Right lobe of liver (tissue), 6 donors: ENCODE results near the gene SRMS. TPM values are rescaled to one million over a fixed set of nuclear protein-coding genes. Genes with fewer than 3 reads are reported as not detected.

ENCODE experiments used
- ATAC-seq, 4 donors: fragments of 200-7000 bp; cut with Tn5 transposase; one replicate each; pipeline ENCODE4 v1.9.1; 2020; ENCODE audit warnings: mild to moderate bottlenecking in 4 of 4, moderate library complexity in 4 of 4
- DNase-seq, 3 donors: peaks; one replicate each; pipeline ENCODE4 v3.0.0-alpha.2; 2020
- H3K27ac ChIP-seq, 3 donors: fragments of 200-600 bp; one replicate each; pipeline ENCODE4 v1.8.0; 2022
- H3K27me3 ChIP-seq, 2 donors: fragments of 200-600 bp; one replicate each; pipeline ENCODE4 v1.8.0; 2022
- H3K36me3 ChIP-seq, 4 donors: fragments of 200-600 bp; sonication (generic) in 1 of 4; one replicate each; pipeline versions ENCODE4 v1.5.1 to v1.8.0; 2017 to 2022; ENCODE audit warnings: control low read depth in 1 of 4
- H3K4me1 ChIP-seq, 4 donors: fragments of 200-600 bp; sonication (generic) in 1 of 4; one replicate each; pipeline versions ENCODE4 v1.5.1 to v1.8.0; 2017 to 2022; ENCODE audit warnings: control low read depth in 1 of 4
- H3K4me3 ChIP-seq, 3 donors: fragments of 200-600 bp; one replicate each; pipeline ENCODE4 v1.8.0; 2022
- H3K9me3 ChIP-seq, 4 donors: fragments of 200-600 bp; sonication (generic) in 1 of 4; one replicate each; pipeline versions ENCODE4 v1.5.1 to v1.8.0; 2017 to 2022; ENCODE audit warnings: control low read depth in 1 of 4
- CTCF ChIP-seq, 4 donors: fragments of 200-600 bp in 3 of 4; fragments of 450-650 bp in 1 of 4; IDR thresholded peaks; one replicate each; pipeline versions ENCODE4 v1.5.1 to v1.8.0; 2016 to 2022; ENCODE audit warnings: antibody characterized with exemption in 4 of 4, mild to moderate bottlenecking in 2 of 4
- POLR2A ChIP-seq: fragments of 450-650 bp; IDR thresholded peaks from one replicate; pipeline ENCODE4 v1.6.1; 2017; ENCODE audit warnings: antibody characterized with exemption, mild to moderate bottlenecking
- WGBS: methylation state at CpG from one replicate; pipeline ENCODE4 v1.1.6; 2018; ENCODE audit warnings: low coverage, low lambda C conversion rate; ENCODE audit not compliant: insufficient coverage; ENCODE audit errors: missing lambda C conversion rate; 5-methylcytosine and 5-hydroxymethylcytosine counted together
- intact Hi-C, 2 donors: fragments of 100-400 bp; cut with DNase I; formaldehyde crosslinking; loops; one replicate each; pipeline versions ENCODE4 v1.11.2 to v1.14.1; 2022
- total RNA-seq, 6 experiments: library from RNA; depleted of rRNA in 2 of 6; stranded (reverse); fragments of >200 nt in 2 of 6; fragmentation: NEBNext Ultra II Directional in 3 of 6; extraction: Animal tissue kit (Norgen Biotek cat#: 25700) in 3 of 6; gene quantifications; one replicate each; pipeline versions ENCODE4 v1.1.0 to v1.2.4, GENCODE V29; 2016 to 2023
- donor health status: DM: no; HTN: yes; CAD: no.
- donor health status: DM: no; HTN: no; CAD: no.
- donor health status: DM: no; HTN: no; CAD: no.
- donor health status: DM: no; HTN: yes; CAD: no.
- donor health status: DM: no; HTN: yes; CAD: no.

SRMS gene
- total RNA-seq, 6 experiments from 2014 or later: not detected

GRCh38 chr20:63585616-63586565 is 38.3 kb upstream of the SRMS start:
- DNase-seq (peak in 1 of 3 donors; percentile 45), ATAC-seq (no peak)
- intact Hi-C loops: no loop called here
- no peaks in the 10 kb centered on the region for H3K4me1 ChIP-seq
- no peak for TF ChIP-seq POLR2A
- TF ChIP-seq CTCF (IDR thresholded peaks at IDR 0.05): no peak
- peaks cover 0 to 9% (median 3%) of the 10 kb centered on the region in 4 donors for H3K36me3 ChIP-seq
- H3K9me3 ChIP-seq: no peaks in the 10 kb centered on the region
- 63% methylated on average over 11 of the region's 22 CpGs for WGBS
- H3K4me3 ChIP-seq: no peak overlapping the region
- H3K27me3 ChIP-seq: no peaks in the 10 kb centered on the region
- H3K27ac ChIP-seq: no peak overlapping the region

- WGBS: 76% methylated on average over 12 of the region's 23 CpGs
- H3K4me1 ChIP-seq: no peaks in the 10 kb centered on the region
- H3K9me3 ChIP-seq: no peaks in the 10 kb centered on the region
- H3K4me3 ChIP-seq: no peak overlapping the region
- H3K27ac ChIP-seq: no peak overlapping the region
- DNase-seq (no peak), ATAC-seq (no peak)
- TF ChIP-seq POLR2A (no peak), CTCF (IDR thresholded peaks at IDR 0.05) (no peak)
- H3K27me3 ChIP-seq: no peaks in the 10 kb centered on the region
- intact Hi-C loops: no loop called here
- H3K36me3 ChIP-seq: no peaks in the 10 kb centered on the region
These were observed 35.0 kb upstream of the SRMS start for GRCh38 chr20:63582382-63583063.

GRCh38 chr20:63580796-63581461 is 33.4 kb upstream of the SRMS start:
- Histone ChIP-seq H3K27me3 (no peaks in the 10 kb centered on the region), H3K36me3 (no peaks in the 10 kb centered on the region), H3K4me3 (no peak overlapping the region), H3K9me3 (no peaks in the 10 kb centered on the region), H3K4me1 (no peaks in the 10 kb centered on the region), H3K27ac (no peak overlapping the region)
- peak; percentile 33 to 48 (median 40) for TF ChIP-seq CTCF (IDR thresholded peaks at IDR 0.05)
- TF ChIP-seq POLR2A: no peak
- WGBS: no CpG with 5 or more reads among the region's 12 CpGs
- DNase-seq (peak in 1 of 3 donors; percentile 55), ATAC-seq (peak; percentile 37 to 70 (median 54))
- intact Hi-C loops: no loop called here

GRCh38 chr20:63579017-63579694 is 31.6 kb upstream of the SRMS start:
- TF ChIP-seq CTCF (IDR thresholded peaks at IDR 0.05) (no peak), POLR2A (no peak)
- intact Hi-C loops: no loop called here
- DNase-seq (no peak), ATAC-seq (no peak)
- 85% methylated on average over 6 of the region's 19 CpGs for WGBS
- Histone ChIP-seq H3K9me3 (no peaks in the 10 kb centered on the region), H3K36me3 (no peaks in the 10 kb centered on the region), H3K4me3 (no peak overlapping the region), H3K27ac (no peak overlapping the region), H3K4me1 (no peaks in the 10 kb centered on the region), H3K27me3 (no peaks in the 10 kb centered on the region)
